Natural killer cell (primary cell): Measurements from ENCODE around the gene VTA1. TPM values are rescaled to one million over a fixed set of nuclear protein-coding genes. Genes with fewer than 3 reads are reported as not detected.
"Not testable (repeated sequence)": the region's sequence is repeated elsewhere in the genome, so short reads cannot be mapped to it uniquely, and the experiment has no call there.

Source experiments
- ATAC-seq, 3 donors: fragments of 150-1000 bp in 2 of 3; fragments of 200-7000 bp in 1 of 3; cut with Tn5 transposase; 1 replicate in 1 of 3; 2 replicates in 2 of 3; pipeline ENCODE4 v1.10.0; 2021; ENCODE audit warnings: mild to moderate bottlenecking in 2 of 3, moderate library complexity in 2 of 3
- DNase-seq, 2 donors: peaks; one replicate each; pipeline versions ENCODE4 v3.0.0 to v3.0.0-alpha.2; 2013 to 2021; ENCODE audit warnings: mixed read lengths in 1 of 2
- H3K27ac ChIP-seq: one replicate; pipeline ENCODE4 v1.5.1; 2013; ENCODE audit warnings: mild to moderate bottlenecking, low read length
- H3K27me3 ChIP-seq: one replicate; pipeline ENCODE4 v1.6.1; 2013; ENCODE audit warnings: low read length; ENCODE audit not compliant: control insufficient read depth, insufficient read depth
- H3K36me3 ChIP-seq: one replicate; pipeline ENCODE4 v1.6.1; 2013; ENCODE audit warnings: low read length; ENCODE audit not compliant: control insufficient read depth, insufficient read depth
- H3K4me1 ChIP-seq: one replicate; pipeline ENCODE4 v1.6.1; 2013; ENCODE audit warnings: low read length; ENCODE audit not compliant: control insufficient read depth, insufficient read depth
- H3K4me3 ChIP-seq: one replicate; pipeline ENCODE4 v1.5.1; 2013; ENCODE audit warnings: low read length
- H3K9me3 ChIP-seq: one replicate; pipeline ENCODE4 v1.6.1; 2013; ENCODE audit warnings: low read length; ENCODE audit not compliant: control insufficient read depth, insufficient read depth
- H3K27ac Mint-ChIP-seq, 2 donors: one replicate each; pipeline ENCODE4 v1.8.0; 2022; ENCODE audit warnings: mild to moderate bottlenecking in 2 of 2, mixed read lengths in 2 of 2, moderate library complexity in 1 of 2
- H3K27me3 Mint-ChIP-seq, 2 donors: one replicate each; pipeline ENCODE4 v1.8.0; 2022; ENCODE audit warnings: low read depth in 2 of 2, mixed read lengths in 2 of 2
- H3K36me3 Mint-ChIP-seq: one replicate; pipeline ENCODE4 v1.8.0; 2022; ENCODE audit warnings: mixed read lengths
- H3K4me1 Mint-ChIP-seq, 2 donors: one replicate each; pipeline ENCODE4 v1.8.0; 2022; ENCODE audit warnings: mixed read lengths in 2 of 2
- H3K4me3 Mint-ChIP-seq: one replicate; pipeline ENCODE4 v1.8.0; 2022; ENCODE audit warnings: mild to moderate bottlenecking, moderate library complexity, mixed read lengths
- H3K9me3 Mint-ChIP-seq, 2 donors: one replicate each; pipeline ENCODE4 v1.8.0; 2022; ENCODE audit warnings: mixed read lengths in 2 of 2
- WGBS: methylation state at CpG from one replicate; pipeline ENCODE4 v1.1.7; 2013; ENCODE audit warnings: missing lambda C conversion rate; ENCODE audit not compliant: insufficient coverage; 5-methylcytosine and 5-hydroxymethylcytosine counted together
- intact Hi-C: fragments of 100-400 bp; cut with micrococcal nuclease; formaldehyde crosslinking; loops from one replicate; pipeline ENCODE4 v1.14.2; 2022
- total RNA-seq, 4 donors: library from RNA; stranded (reverse); fragments of 120-200 nt in 1 of 4; gene quantifications; one replicate each; pipeline versions ENCODE4 v1.2.3 to v1.2.4, GENCODE V29; 2013 to 2022
- TF ChIP-seq, protein P1 (sequence below): fragments of 200-600 bp; IDR thresholded peaks from one replicate; pipeline ENCODE4 v1.8.0; 2022; ENCODE audit warnings: antibody characterized with exemption

The VTA1 gene
- total RNA-seq, 3 donors from 2014 or later (not counting 1 experiment from before 2014, with no cell fraction given), result 20.5 to 33.3 (median 21.3) TPM

DNA sequence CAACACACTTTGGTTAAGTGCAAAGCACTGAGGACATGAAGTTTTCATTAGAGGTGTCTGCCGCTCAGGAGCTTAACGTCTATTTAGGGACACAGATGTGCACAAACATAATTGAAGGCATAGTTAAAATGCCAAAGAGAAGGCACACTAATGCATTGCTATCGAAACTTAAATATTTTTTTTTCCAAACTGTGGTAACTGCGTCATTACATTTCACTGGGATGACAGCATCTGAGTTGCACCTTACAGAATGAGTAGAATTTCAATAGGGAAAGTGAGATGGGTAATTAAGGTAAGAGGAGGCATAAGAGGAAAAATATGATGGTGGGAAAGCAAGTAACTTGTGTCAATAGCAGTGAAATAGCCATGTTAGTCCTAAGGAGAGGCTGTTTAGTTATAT is 79.7 kb downstream of the VTA1 start:
- H3K36me3 ChIP-seq, result no peaks in the 10 kb centered on the region
- 91% methylated on average over 4 of the region's 4 CpGs for WGBS
- TF ChIP-seq, protein P1, sequence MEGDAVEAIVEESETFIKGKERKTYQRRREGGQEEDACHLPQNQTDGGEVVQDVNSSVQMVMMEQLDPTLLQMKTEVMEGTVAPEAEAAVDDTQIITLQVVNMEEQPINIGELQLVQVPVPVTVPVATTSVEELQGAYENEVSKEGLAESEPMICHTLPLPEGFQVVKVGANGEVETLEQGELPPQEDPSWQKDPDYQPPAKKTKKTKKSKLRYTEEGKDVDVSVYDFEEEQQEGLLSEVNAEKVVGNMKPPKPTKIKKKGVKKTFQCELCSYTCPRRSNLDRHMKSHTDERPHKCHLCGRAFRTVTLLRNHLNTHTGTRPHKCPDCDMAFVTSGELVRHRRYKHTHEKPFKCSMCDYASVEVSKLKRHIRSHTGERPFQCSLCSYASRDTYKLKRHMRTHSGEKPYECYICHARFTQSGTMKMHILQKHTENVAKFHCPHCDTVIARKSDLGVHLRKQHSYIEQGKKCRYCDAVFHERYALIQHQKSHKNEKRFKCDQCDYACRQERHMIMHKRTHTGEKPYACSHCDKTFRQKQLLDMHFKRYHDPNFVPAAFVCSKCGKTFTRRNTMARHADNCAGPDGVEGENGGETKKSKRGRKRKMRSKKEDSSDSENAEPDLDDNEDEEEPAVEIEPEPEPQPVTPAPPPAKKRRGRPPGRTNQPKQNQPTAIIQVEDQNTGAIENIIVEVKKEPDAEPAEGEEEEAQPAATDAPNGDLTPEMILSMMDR, result no peak
- no peaks in the 10 kb centered on the region for H3K4me1 ChIP-seq
- Mint-ChIP-seq H3K27me3 (peaks cover 0 to 9% of the 10 kb centered on the region in 2 donors), H3K36me3 (no peaks in the 10 kb centered on the region), H3K27ac (no peak overlapping the region), H3K9me3 (peaks cover 2 to 4% of the 10 kb centered on the region in 2 donors), H3K4me1 (no peaks in the 10 kb centered on the region), H3K4me3 (no peak overlapping the region)
- H3K27ac ChIP-seq, result no peak overlapping the region
- H3K4me3 ChIP-seq, result no peak overlapping the region
- no peaks in the 10 kb centered on the region for H3K27me3 ChIP-seq
- ATAC-seq (no peak), DNase-seq (no peak)
- intact Hi-C loops, result no loop called here
- H3K9me3 ChIP-seq, result no peaks in the 10 kb centered on the region

DNA sequence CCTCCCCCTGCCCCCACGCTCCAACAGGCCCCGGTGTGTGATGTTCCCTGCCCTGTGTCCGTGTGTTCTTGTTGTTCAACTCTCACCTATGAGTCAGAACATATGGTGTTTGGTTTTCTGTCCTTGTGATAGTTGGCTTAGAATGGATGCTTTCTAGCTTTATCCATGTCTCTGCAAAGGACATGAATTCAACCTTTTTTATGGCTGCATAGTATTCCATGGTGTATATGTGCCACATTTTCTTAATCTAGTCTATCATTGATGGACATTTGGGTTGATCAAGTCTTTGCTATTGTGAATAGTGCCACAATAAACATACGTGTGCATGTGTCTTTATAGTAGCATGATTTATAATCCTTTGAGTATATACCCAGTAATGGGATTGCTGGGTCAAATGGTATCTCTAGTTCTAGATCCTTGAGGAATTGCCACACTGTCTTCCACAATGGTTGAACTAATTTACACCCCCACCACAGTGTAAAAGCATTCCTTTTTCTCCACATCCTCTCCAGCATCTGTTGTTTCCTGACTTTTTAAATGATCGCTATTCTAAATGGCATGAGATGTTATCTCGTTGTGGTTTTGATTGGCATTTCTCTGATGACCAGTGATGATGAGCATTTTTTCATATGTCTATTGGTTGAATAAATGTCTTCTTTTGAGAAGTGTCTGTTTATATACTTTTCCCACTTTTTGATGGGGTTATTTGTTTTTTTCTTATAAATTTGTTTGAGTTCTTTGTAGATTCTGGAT is 82.6 kb downstream of the VTA1 start:
- H3K27ac Mint-ChIP-seq, H3K4me3 ChIP-seq, H3K27me3 ChIP-seq, H3K9me3 Mint-ChIP-seq, H3K27me3 Mint-ChIP-seq, H3K27ac ChIP-seq, intact Hi-C loops, H3K4me1 Mint-ChIP-seq, H3K9me3 ChIP-seq, DNase-seq, H3K36me3 Mint-ChIP-seq, H3K4me3 Mint-ChIP-seq, ATAC-seq, H3K4me1 ChIP-seq, H3K36me3 ChIP-seq: not testable (repeated sequence)
- WGBS, result 100% methylated on average over 4 of the region's 6 CpGs

- DNase-seq, result peak in 1 of 2 donors; percentile 72
- H3K27ac Mint-ChIP-seq, H3K9me3 Mint-ChIP-seq, H3K9me3 ChIP-seq, H3K4me1 Mint-ChIP-seq, H3K4me3 Mint-ChIP-seq, H3K36me3 ChIP-seq, H3K27me3 Mint-ChIP-seq, intact Hi-C loops, H3K36me3 Mint-ChIP-seq, H3K27me3 ChIP-seq, H3K4me1 ChIP-seq, H3K4me3 ChIP-seq, H3K27ac ChIP-seq: not testable (repeated sequence)
- ATAC-seq, result peak in 2 of 3 donors; percentile 39 to 62
- 12% methylated on average over 12 of the region's 12 CpGs for WGBS
Measured at GRCh38 chr6:142232206-142233044, 85.4 kb downstream of the VTA1 start.

DNA sequence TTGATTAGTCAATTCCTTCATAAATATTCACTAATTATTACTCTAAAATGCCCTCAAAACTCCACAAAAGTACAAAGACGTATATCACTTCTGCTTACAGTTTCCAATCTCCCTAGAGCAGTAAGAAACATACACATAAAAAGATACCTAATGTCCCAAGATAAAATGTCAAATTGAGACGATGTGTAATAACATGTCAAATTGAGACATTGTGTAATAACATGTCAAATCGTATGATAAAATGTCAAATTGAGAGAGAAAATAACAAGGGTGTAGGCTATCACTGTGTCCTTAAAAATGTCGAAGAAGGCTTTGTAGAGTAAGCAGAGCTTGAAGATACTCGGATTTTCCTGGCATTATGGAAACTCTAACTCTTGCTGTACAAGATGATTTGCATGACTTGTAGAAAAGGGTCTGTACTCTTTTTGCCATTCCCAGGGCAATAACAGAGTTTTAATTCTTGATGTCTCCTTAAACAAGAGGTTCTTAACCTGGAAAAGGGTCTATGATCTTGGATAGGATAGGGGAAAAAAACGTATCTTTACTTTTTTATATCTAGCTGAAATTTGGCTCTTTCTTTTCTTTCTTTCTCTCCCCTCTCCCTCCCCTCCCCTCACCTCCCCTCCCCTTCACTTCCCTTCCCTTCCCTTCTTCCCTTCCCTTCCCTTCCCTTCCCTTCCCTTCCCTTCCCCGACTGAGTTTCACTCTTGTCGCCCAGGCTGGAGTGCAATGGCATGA is 87.1 kb downstream of the VTA1 start:
- H3K4me1 Mint-ChIP-seq, result peaks cover 0 to 7% of the 10 kb centered on the region in 2 donors
- TF ChIP-seq, protein P1, result no peak
- ATAC-seq (no peak), DNase-seq (no peak)
- intact Hi-C loops, result no loop called here
- no peaks in the 10 kb centered on the region for H3K36me3 Mint-ChIP-seq
- peaks cover 4 to 9% of the 10 kb centered on the region in 2 donors for H3K27me3 Mint-ChIP-seq
- H3K4me3 Mint-ChIP-seq, result no peak overlapping the region
- 87% methylated on average over 7 of the region's 8 CpGs for WGBS
- Histone ChIP-seq H3K27me3 (peaks cover 3% of the 10 kb centered on the region), H3K27ac (no peak overlapping the region), H3K4me1 (peaks cover 7% of the 10 kb centered on the region), H3K36me3 (no peaks in the 10 kb centered on the region), H3K9me3 (no peaks in the 10 kb centered on the region), H3K4me3 (no peak overlapping the region)
- no peaks in the 10 kb centered on the region for H3K9me3 Mint-ChIP-seq
- H3K27ac Mint-ChIP-seq, result no peak overlapping the region
